T-cell (primary cell): ENCODE data around the gene RFX5. TPM values are rescaled to one million over a fixed set of nuclear protein-coding genes. Genes with fewer than 3 reads are reported as not detected.

Experiments used
- ATAC-seq, 4 experiments: fragments of 200-7000 bp in 3 of 4; fragments of 150-1000 bp in 1 of 4; cut with Tn5 transposase; replicated peaks in 1 of 4; 1 replicate in 3 of 4; 2 replicates in 1 of 4; pipeline ENCODE4 v1.10.0; 2021; ENCODE audit warnings: moderate library complexity in 3 of 4, mild to moderate bottlenecking in 2 of 4, moderate number of reproducible peaks in 1 of 4
- CTCF ChIA-PET, 2 donors: fragments of 300-600 bp; sonication (Branson Sonifier 250); formaldehyde crosslinking; loops; one replicate each; lab custom pipeline; 2022; ENCODE audit warnings: antibody characterized with exemption in 2 of 2; lab: Charles Lee
- POLR2A ChIA-PET, 2 donors: fragments of 300-600 bp; sonication (Branson Sonifier 250); formaldehyde crosslinking; loops; one replicate each; lab custom pipeline; 2022; ENCODE audit warnings: antibody characterized with exemption in 2 of 2; lab: Charles Lee
- DNase-seq, 35 experiments: peaks; one replicate each; pipeline versions ENCODE4 v3.0.0 to v3.0.0-alpha.2; 2013 to 2023
- H3K27ac ChIP-seq: one replicate; pipeline ENCODE4 v1.5.1; 2013; ENCODE audit warnings: low read length
- H3K27me3 ChIP-seq, 2 experiments: replicated peaks in 1 of 2; 1 replicate in 1 of 2; 2 replicates in 1 of 2; pipeline versions ENCODE4 v1.6.1 to v1.7.0; 2013; ENCODE audit warnings: low read length in 1 of 2, mixed read lengths in 1 of 2; ENCODE audit not compliant: control insufficient read depth in 2 of 2, insufficient read depth in 2 of 2; ENCODE audit errors: extremely low read depth in 1 of 2
- H3K36me3 ChIP-seq, 2 donors: 1 replicate in 1 of 2; 2 replicates in 1 of 2; pipeline versions ENCODE4 v1.6.1 to v1.7.0; 2013; ENCODE audit warnings: low read length in 1 of 2; ENCODE audit not compliant: control insufficient read depth in 2 of 2, insufficient read depth in 1 of 2; ENCODE audit errors: extremely low read depth in 1 of 2
- H3K4me1 ChIP-seq, 2 experiments: 1 replicate in 1 of 2; 2 replicates in 1 of 2; pipeline versions ENCODE4 v1.6.1 to v1.7.0; 2013; ENCODE audit warnings: low read length in 2 of 2, mixed read lengths in 1 of 2; ENCODE audit not compliant: insufficient read depth in 2 of 2, control insufficient read depth in 1 of 2; ENCODE audit errors: extremely low read depth in 1 of 2
- H3K4me3 ChIP-seq, 2 donors: 1 replicate in 1 of 2; 2 replicates in 1 of 2; pipeline versions ENCODE4 v1.5.1 to v1.7.0; 2013; ENCODE audit warnings: mild to moderate bottlenecking in 2 of 2, low read length in 1 of 2, moderate library complexity in 1 of 2; ENCODE audit not compliant: control insufficient read depth in 1 of 2; ENCODE audit errors: extremely low read depth in 1 of 2
- H3K9me3 ChIP-seq: 2 replicates; pipeline ENCODE4 v1.7.0; 2013
- H3K27ac Mint-ChIP-seq, 2 donors: one replicate each; pipeline ENCODE4 v1.8.0; 2020 to 2021; ENCODE audit warnings: mild to moderate bottlenecking in 2 of 2, mixed read lengths in 2 of 2
- H3K27me3 Mint-ChIP-seq, 2 donors: one replicate each; pipeline ENCODE4 v1.8.0; 2021 to 2022; ENCODE audit warnings: mixed read lengths in 2 of 2
- H3K36me3 Mint-ChIP-seq: one replicate; pipeline ENCODE4 v1.8.0; 2021; ENCODE audit warnings: mixed read lengths
- H3K4me1 Mint-ChIP-seq, 3 donors: one replicate each; pipeline ENCODE4 v1.8.0; 2020 to 2022; ENCODE audit warnings: mixed read lengths in 3 of 3, mild to moderate bottlenecking in 1 of 3
- H3K4me3 Mint-ChIP-seq, 3 donors: one replicate each; pipeline ENCODE4 v1.8.0; 2020 to 2022; ENCODE audit warnings: mild to moderate bottlenecking in 3 of 3, mixed read lengths in 3 of 3, moderate library complexity in 3 of 3
- H3K9me3 Mint-ChIP-seq, 3 donors: one replicate each; pipeline ENCODE4 v1.8.0; 2020 to 2022; ENCODE audit warnings: mixed read lengths in 3 of 3
- WGBS: methylation state at CpG from one replicate; pipeline ENCODE4 v1.1.5; 2013; ENCODE audit warnings: missing lambda C conversion rate; ENCODE audit not compliant: insufficient coverage; 5-methylcytosine and 5-hydroxymethylcytosine counted together
- total RNA-seq, 35 experiments: library from RNA in 6 of 35; stranded (reverse) in 6 of 35; fragments of 120-200 nt in 1 of 35; gene quantifications; one replicate each; pipeline versions ENCODE4 v1.2.1 to v1.2.4 and lab custom pipeline; 2013 to 2026

The RFX5 gene
- total RNA-seq, 5 donors from 2014 or later (not counting 1 experiment from before 2014, with no cell fraction given): 50.3 to 79.8 (median 70.2) TPM

GRCh38 chr1:151315565-151316235 is 31.4 kb downstream of the RFX5 start:
- Histone ChIP-seq H3K27ac (no peak overlapping the region), H3K27me3 (no peaks in the 10 kb centered on the region), H3K9me3 (no peaks in the 10 kb centered on the region), H3K36me3 (peaks cover 6 to 84% of the 10 kb centered on the region in 2 donors), H3K4me1 (peaks cover 0 to 18% of the 10 kb centered on the region in 2 experiments), H3K4me3 (no peak overlapping the region)
- Mint-ChIP-seq H3K27me3 (no peaks in the 10 kb centered on the region), H3K4me1 (peaks cover 47 to 57% (median 54%) of the 10 kb centered on the region in 3 donors), H3K27ac (peak overlapping the region in 1 of 2 donors; percentile 5), H3K4me3 (no peak overlapping the region), H3K9me3 (no peaks in the 10 kb centered on the region), H3K36me3 (peaks cover 35% of the 10 kb centered on the region)
- no peak for DNase-seq
- WGBS: 97% methylated on average over 16 of the region's 17 CpGs
- ATAC-seq: no peak
- ChIA-PET POLR2A (no interaction called here), CTCF (interaction anchor here in 1 of 2 donors (0.6 kb wide), 1 partner anchor 987 kb away, joined by 4 read pairs; no protein-coding TSS in a partner anchor)

- peaks cover 6 to 84% of the 10 kb centered on the region in 2 donors for H3K36me3 ChIP-seq
- CTCF ChIA-PET: interaction anchor here in 1 of 2 donors (0.5 kb wide), 1 partner anchor 11 kb away, joined by 4 read pairs; no protein-coding TSS in a partner anchor
- H3K4me3 ChIP-seq: no peak overlapping the region
- H3K27me3 ChIP-seq: no peaks in the 10 kb centered on the region
- Mint-ChIP-seq H3K27ac (peak overlapping the region; percentile 17 to 49), H3K36me3 (peaks cover 32% of the 10 kb centered on the region), H3K4me3 (no peak overlapping the region), H3K27me3 (no peaks in the 10 kb centered on the region), H3K4me1 (peaks cover 42 to 55% (median 50%) of the 10 kb centered on the region in 3 donors), H3K9me3 (no peaks in the 10 kb centered on the region)
- ATAC-seq (no peak), DNase-seq (no peak)
- H3K27ac ChIP-seq: no peak overlapping the region
- no CpG with 5 or more reads among the region's 3 CpGs for WGBS
- POLR2A ChIA-PET: interaction anchor here (0.5 to 0.6 kb wide), 3 partner anchors 18 to 993 kb away, joined by 3 to 7 read pairs (median 3); partner anchors contain the start of gene PRPF3 (in 1 of the 2)
- H3K4me1 ChIP-seq: peaks cover 0 to 18% of the 10 kb centered on the region in 2 experiments
- no peaks in the 10 kb centered on the region for H3K9me3 ChIP-seq
Observed at GRCh38 chr1:151314137-151314875, 32.7 kb downstream of the RFX5 start.

- Histone ChIP-seq H3K27me3 (no peaks in the 10 kb centered on the region), H3K4me3 (no peak overlapping the region), H3K27ac (no peak overlapping the region), H3K9me3 (no peaks in the 10 kb centered on the region), H3K4me1 (peaks cover 0 to 18% of the 10 kb centered on the region in 2 experiments), H3K36me3 (peaks cover 6 to 85% of the 10 kb centered on the region in 2 donors)
- no peak overlapping the region for H3K4me3 Mint-ChIP-seq
- peaks cover 39% of the 10 kb centered on the region for H3K36me3 Mint-ChIP-seq
- H3K4me1 Mint-ChIP-seq: peaks cover 42 to 54% (median 52%) of the 10 kb centered on the region in 3 donors
- 83% methylated on average over 1 of the region's 2 CpGs for WGBS
- no peak for ATAC-seq
- CTCF ChIA-PET: no interaction called here
- H3K27ac Mint-ChIP-seq: peak overlapping the region in 1 of 2 donors; percentile 87
- no peak for DNase-seq
- H3K9me3 Mint-ChIP-seq: no peaks in the 10 kb centered on the region
- POLR2A ChIA-PET: no interaction called here
- no peaks in the 10 kb centered on the region for H3K27me3 Mint-ChIP-seq
Observed at GRCh38 chr1:151313501-151313900, 33.6 kb downstream of the RFX5 start.

GRCh38 chr1:151312826-151313225 is 34.2 kb downstream of the RFX5 start:
- H3K27ac ChIP-seq: no peak overlapping the region
- Mint-ChIP-seq H3K4me3 (no peak overlapping the region), H3K4me1 (peaks cover 41 to 54% (median 52%) of the 10 kb centered on the region in 3 donors), H3K27ac (peak overlapping the region; percentile 85 to 87), H3K36me3 (peaks cover 45% of the 10 kb centered on the region), H3K27me3 (no peaks in the 10 kb centered on the region), H3K9me3 (no peaks in the 10 kb centered on the region)
- H3K27me3 ChIP-seq: no peaks in the 10 kb centered on the region
- peaks cover 0 to 18% of the 10 kb centered on the region in 2 experiments for H3K4me1 ChIP-seq
- ChIA-PET CTCF (interaction anchor here in 1 of 2 donors (0.9 to 1.9 kb wide), 2 partner anchors 12 to 28 kb away, joined by 3 to 9 read pairs; no protein-coding TSS in a partner anchor), POLR2A (interaction anchor here in 1 of 2 donors (0.5 kb wide), 1 partner anchor 86 kb away, joined by 4 read pairs; the partner anchor contains the start of gene PSMB4)
- H3K9me3 ChIP-seq: no peaks in the 10 kb centered on the region
- ATAC-seq (no peak), DNase-seq (no peak)
- no peak overlapping the region for H3K4me3 ChIP-seq
- WGBS: 92% methylated on average over 6 of the region's 8 CpGs
- H3K36me3 ChIP-seq: peaks cover 6 to 90% of the 10 kb centered on the region in 2 donors

- no peaks in the 10 kb centered on the region for H3K9me3 ChIP-seq
- Mint-ChIP-seq H3K4me3 (no peak overlapping the region), H3K4me1 (peaks cover 37 to 51% (median 49%) of the 10 kb centered on the region in 3 donors), H3K27me3 (no peaks in the 10 kb centered on the region), H3K36me3 (peaks cover 48% of the 10 kb centered on the region), H3K9me3 (no peaks in the 10 kb centered on the region), H3K27ac (peak overlapping the region; percentile 85 to 87)
- H3K27ac ChIP-seq: peak overlapping the region; percentile 0
- no peaks in the 10 kb centered on the region for H3K27me3 ChIP-seq
- ChIA-PET CTCF (interaction anchor here (0.5 to 1.9 kb wide), 4 partner anchors 12 to 1048 kb away, joined by 3 to 9 read pairs (median 6); no protein-coding TSS in a partner anchor), POLR2A (interaction anchor here in 1 of 2 donors (0.5 kb wide), 1 partner anchor 87 kb away, joined by 4 read pairs; the partner anchor contains the start of gene PSMB4)
- H3K4me3 ChIP-seq: no peak overlapping the region
- no peak for DNase-seq
- H3K36me3 ChIP-seq: peaks cover 6 to 92% of the 10 kb centered on the region in 2 donors
- 83% methylated on average over 2 of the region's 4 CpGs for WGBS
- H3K4me1 ChIP-seq: peaks cover 0 to 18% of the 10 kb centered on the region in 2 experiments
- no peak for ATAC-seq
Observed at GRCh38 chr1:151312411-151312810, 34.6 kb downstream of the RFX5 start.
